Panc1 (cell line): ENCODE measurements around the gene EIPR1. TPM values are rescaled to one million over a fixed set of nuclear protein-coding genes. Genes with fewer than 3 reads are reported as not detected.
"Not testable (repeated sequence)": the region's sequence is repeated elsewhere in the genome, so short reads cannot be mapped to it uniquely, and the experiment has no call there.

Experiments used
- ATAC-seq: fragments of 200-7000 bp; cut with Tn5 transposase; 2 replicates; pipeline ENCODE4 v1.9.1; 2020; ENCODE audit warnings: mild to moderate bottlenecking, moderate library complexity
- BruUV-seq: library from RNA; stranded (reverse); fragments of 400-500 nt; replicated peaks from 2 replicates; lab custom pipeline; 2021; lab: Mats Ljungman, UMichigan
- CTCF ChIA-PET: fragments of 300-600 bp; sonication (Branson Sonifier 250); formaldehyde crosslinking; loops from one replicate; lab custom pipeline; 2022; ENCODE audit warnings: antibody characterized with exemption; lab: Charles Lee
- POLR2A ChIA-PET: fragments of 300-600 bp; sonication (Branson Sonifier 250); formaldehyde crosslinking; loops from one replicate; lab custom pipeline; 2022; ENCODE audit warnings: antibody characterized with exemption; lab: Charles Lee
- DNase-seq: peaks from one replicate; pipeline ENCODE4 v3.0.0-alpha.2; 2010; ENCODE audit warnings: low read depth, low spot score
- H3K27ac ChIP-seq: 2 replicates; pipeline ENCODE4 v1.5.1; 2011; ENCODE audit warnings: mild to moderate bottlenecking, low read length, inconsistent platforms
- H3K27me3 ChIP-seq: fragments of 200-500 bp; sonication (Bioruptor generic); 2 replicates; pipeline ENCODE4 v1.6.0; 2014; ENCODE audit warnings: low read length, inconsistent platforms; ENCODE audit not compliant: control insufficient read depth, insufficient read depth
- H3K36me3 ChIP-seq: fragments of 200-500 bp; sonication (Bioruptor generic); 2 replicates; pipeline ENCODE4 v1.5.1; 2014; ENCODE audit warnings: inconsistent platforms, mild to moderate bottlenecking, low read length, moderate library complexity; ENCODE audit not compliant: control insufficient read depth, insufficient read depth
- H3K4me1 ChIP-seq: 2 replicates; pipeline ENCODE4 v1.5.1; 2011; ENCODE audit warnings: inconsistent platforms, mild to moderate bottlenecking, low read length, moderate library complexity; ENCODE audit not compliant: control insufficient read depth, insufficient read depth
- H3K4me3 ChIP-seq, 2 experiments: 2 replicates each; pipeline ENCODE4 v1.5.1; 2011 to 2012; ENCODE audit warnings: low read depth in 2 of 2, low read length in 2 of 2, mild to moderate bottlenecking in 2 of 2, inconsistent platforms in 1 of 2, moderate library complexity in 1 of 2
- H3K9me3 ChIP-seq: fragments of 200-500 bp; sonication (Bioruptor generic); 2 replicates; pipeline ENCODE4 v1.5.1; 2014; ENCODE audit warnings: low read depth, mild to moderate bottlenecking, inconsistent platforms, low read length, moderate library complexity; ENCODE audit not compliant: control insufficient read depth, insufficient read depth
- CTCF ChIP-seq: fragments of 450-650 bp; IDR thresholded peaks from 2 replicates; pipeline ENCODE4 v1.5.1; 2017; ENCODE audit warnings: mild to moderate bottlenecking
- POLR2AphosphoS5 ChIP-seq: IDR thresholded peaks from 2 replicates; pipeline ENCODE4 v1.6.1; 2012; ENCODE audit warnings: mild to moderate bottlenecking, low read depth, low read length, moderate library complexity
- REST ChIP-seq, 2 experiments: IDR thresholded peaks; 2 replicates each; pipeline ENCODE4 v1.6.1; 2011 to 2012; ENCODE audit warnings: low read depth in 2 of 2, control low read depth in 1 of 2, low read length in 1 of 2, mild to moderate bottlenecking in 1 of 2, moderate library complexity in 1 of 2; ENCODE audit not compliant: insufficient read depth in 1 of 2
- SIN3A ChIP-seq: IDR thresholded peaks from 2 replicates; pipeline ENCODE4 v1.6.1; 2012; ENCODE audit warnings: low read depth, mild to moderate bottlenecking, low read length, moderate library complexity, borderline replicate concordance; ENCODE audit not compliant: insufficient read depth
- TCF7L2 ChIP-seq: IDR thresholded peaks from 2 replicates; pipeline ENCODE4 v1.6.1; 2011; ENCODE audit warnings: mild to moderate bottlenecking, low read depth, low read length, inconsistent platforms
- in situ Hi-C: cut with HindIII; loops from 2 replicates; pipeline ENCODE4 v1.10.0; 2016; ENCODE audit warnings: low sequenced_read_pairs, low pct_unique_long_range_greater_than_20kb
- intact Hi-C: fragments of 100-400 bp; cut with micrococcal nuclease; formaldehyde crosslinking; loops from one replicate; pipeline ENCODE4 v1.10.0; 2022; ENCODE audit not compliant: unreplicated experiment
- total RNA-seq: library from RNA; stranded (reverse); gene quantifications from one replicate; pipeline ENCODE4 v1.2.1, GENCODE V29; 2021; ENCODE audit not compliant: unreplicated experiment

EIPR1 gene
- total RNA-seq, 1 experiment from 2014 or later = 26.7 TPM

DNA sequence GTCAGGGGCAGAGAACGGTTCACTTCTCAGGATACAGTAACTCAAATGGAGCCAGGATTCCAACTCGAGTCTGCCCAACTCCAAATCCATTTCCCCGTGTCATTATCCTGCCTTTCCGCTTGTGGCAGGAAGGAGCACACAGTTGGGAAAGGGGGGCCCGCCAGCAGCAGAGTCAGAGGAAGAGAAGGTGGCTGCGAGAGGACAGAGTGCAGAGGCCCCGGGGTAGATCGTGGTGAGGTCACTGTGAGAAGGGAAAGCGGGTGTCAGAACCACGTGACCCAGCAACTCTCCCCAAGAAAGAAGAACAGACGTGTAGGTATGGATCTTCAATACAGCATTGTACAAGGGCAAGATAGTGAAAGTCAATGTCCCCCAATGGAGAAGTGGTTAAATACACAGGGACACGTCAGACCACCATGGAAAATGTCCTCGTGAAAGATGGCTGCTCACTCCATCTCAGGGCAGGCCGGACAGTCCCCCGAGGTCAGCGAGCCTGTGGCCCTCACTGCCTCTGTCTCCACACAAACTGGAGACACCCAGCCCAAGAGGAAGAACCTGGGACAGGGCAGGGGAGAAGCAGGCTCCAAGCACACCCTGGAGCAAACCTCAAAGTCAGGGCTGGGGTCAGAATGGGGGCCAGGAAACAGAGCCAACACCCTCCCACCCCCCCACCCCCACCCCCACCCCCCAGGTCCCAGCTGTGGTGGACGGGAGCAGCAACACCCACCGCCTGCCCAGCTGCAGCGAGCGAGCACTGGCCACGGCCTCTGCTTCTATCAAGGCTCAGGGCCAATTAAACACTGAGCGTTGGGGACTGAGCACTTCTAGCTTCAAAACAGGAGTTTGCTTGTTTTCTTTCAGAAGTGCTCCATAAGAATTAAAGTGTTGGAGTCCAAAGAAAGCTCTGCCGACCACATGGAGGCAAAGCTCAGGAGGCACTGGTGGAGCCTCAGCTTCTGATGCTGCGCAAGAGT is 92.7 kb downstream of the EIPR1 start:
- no peak overlapping the region for H3K4me3 ChIP-seq
- TF ChIP-seq POLR2AphosphoS5 = no peak
- TF ChIP-seq REST (IDR thresholded peaks at IDR 0.05; ENCODE audit: insufficient read depth in 1 of 2, low read depth in 2 of 2, low read length in 1 of 2) = no peak
- no peak for TF ChIP-seq TCF7L2
- TF ChIP-seq SIN3A = no peak
- no peak for TF ChIP-seq CTCF
- H3K4me1 ChIP-seq = no peaks in the 10 kb centered on the region
- BruUV-seq = no TSS peak
- H3K36me3 ChIP-seq = no peaks in the 10 kb centered on the region
- no peaks in the 10 kb centered on the region for H3K9me3 ChIP-seq
- ChIA-PET POLR2A (no interaction called here), CTCF (no interaction called here)
- in situ Hi-C loops = no loop called here
- DNase-seq = no peak
- no peak overlapping the region for H3K27ac ChIP-seq
- intact Hi-C loops = no loop called here
- H3K27me3 ChIP-seq = no peaks in the 10 kb centered on the region
- ATAC-seq = no peak

- intact Hi-C loops, H3K27me3 ChIP-seq, H3K4me3 ChIP-seq, BruUV-seq, ATAC-seq, CTCF ChIA-PET, DNase-seq, H3K4me1 ChIP-seq, H3K36me3 ChIP-seq, H3K27ac ChIP-seq, POLR2A ChIA-PET, in situ Hi-C loops, H3K9me3 ChIP-seq: not testable (repeated sequence)
Measured at GRCh38 chr2:3283876-3284656, 93.6 kb downstream of the EIPR1 start.
